ENCODE data around the gene LCN9. TPM values are rescaled to one million over a fixed set of nuclear protein-coding genes. Genes with fewer than 3 reads are reported as not detected.

The LCN9 gene
- total and polyA plus RNA-seq, 2 experiments from 2014 or later, result not detected

- Histone ChIP-seq H3K4me1 (ENCODE audit: insufficient read depth) (no peaks in the 10 kb centered on the region), H2AFZ (no peak overlapping the region), H3K4me2 (no peak overlapping the region), H3K27me3 (ENCODE audit: insufficient read depth) (no peaks in the 10 kb centered on the region), H3K27ac (ENCODE audit: low read depth) (no peak overlapping the region), H3K4me3 (no peak overlapping the region), H4K20me1 (replicated peaks; ENCODE audit: insufficient read depth) (no peaks in the 10 kb centered on the region), H3K79me2 (replicated peaks; ENCODE audit: insufficient read depth) (no peaks in the 10 kb centered on the region), H3K9me2 (ENCODE audit: insufficient read depth) (no peaks in the 10 kb centered on the region), H3K36me3 (ENCODE audit: insufficient read depth) (no peaks in the 10 kb centered on the region), H3F3A (replicated peaks; ENCODE audit: low read depth) (no peaks in the 10 kb centered on the region)
- DNase-seq (ENCODE audit: low spot score) (no peak), ATAC-seq (no peak)
- H3K4me3 Mint-ChIP-seq, result no peak overlapping the region
- peaks cover 17% of the 10 kb centered on the region for H3K27me3 Mint-ChIP-seq (ENCODE audit: insufficient read depth, low read depth, poor library complexity)
- peaks cover 3% of the 10 kb centered on the region; the same call in 2 of the 3 replicates for H3K4me1 Mint-ChIP-seq
- H3K9me3 Mint-ChIP-seq, result no peaks in the 10 kb centered on the region
- no peak for TF ChIP-seq ZNF331 (CRISPR knock-in tag; IDR thresholded peaks at IDR 0.05; ENCODE audit: low read depth)
- TF ChIP-seq EZH2phosphoT487 (IDR thresholded peaks at IDR 0.05; ENCODE audit: unreplicated experiment), result no peak
- no peak for TF ChIP-seq POLR2AphosphoS5 (IDR thresholded peaks at IDR 0.05; ENCODE audit: low read depth)
- TF ChIP-seq NANOG (IDR thresholded peaks at IDR 0.05; ENCODE audit: borderline replicate concordance), result no peak
- TF ChIP-seq REST (IDR thresholded peaks at IDR 0.05; ENCODE audit: unreplicated experiment), result no peak
- no peak for TF ChIP-seq ETS1 (IDR thresholded peaks at IDR 0.05)
- no peak for TF ChIP-seq ZNF462 (CRISPR knock-in tag; IDR thresholded peaks at IDR 0.05)
- TF ChIP-seq JUNB (IDR thresholded peaks at IDR 0.05; ENCODE audit: unreplicated experiment), result no peak
- TF ChIP-seq EZH2 (IDR thresholded peaks at IDR 0.05; ENCODE audit: low read depth, unreplicated experiment), result no peak
- no peak for TF ChIP-seq ZNF114 (CRISPR knock-in tag; IDR thresholded peaks at IDR 0.05)
- TF ChIP-seq CTCF (conservative IDR thresholded peaks at IDR 0.05; ENCODE audit: low read depth in 2 of 2), result no peak
- no peak for TF ChIP-seq CREB1 (CRISPR knock-in tag; IDR thresholded peaks at IDR 0.05; ENCODE audit: low read depth)
- TF ChIP-seq STAT1 (IDR thresholded peaks at IDR 0.05; ENCODE audit: unreplicated experiment), result no peak
- H3K36me3 Mint-ChIP-seq (ENCODE audit: low read depth), result no peaks in the 10 kb centered on the region
- H3K27ac Mint-ChIP-seq, result no peak overlapping the region
These were observed 44.4 kb downstream of the LCN9 start for GRCh38 chr9:135707252-135708138.
